ENCODE results near the gene RPS24.
A peak's percentile ranks its signal among the peaks of the same experiment; 100 is the strongest.
"Not testable (repeated sequence)": the region's sequence is repeated elsewhere in the genome, so short reads cannot be mapped to it uniquely, and the experiment has no call there.

The RPS24 gene

GRCh38 chr10:78033637-78034470 lies at the start of gene RPS24:
TSS of gene RPS24 (plus strand) at chr10:78033863. CDS start at chr10:78033902, 39 bp downstream.
- peak; percentile 97 for DNase-seq

GRCh38 chr10:77984986-77985385 lies 48.7 kb upstream of the RPS24 start:
- DNase-seq, result no peak

- DNase-seq, result no peak
These were observed 45.9 kb upstream of the RPS24 start for GRCh38 chr10:77987671-77988255.

DNA sequence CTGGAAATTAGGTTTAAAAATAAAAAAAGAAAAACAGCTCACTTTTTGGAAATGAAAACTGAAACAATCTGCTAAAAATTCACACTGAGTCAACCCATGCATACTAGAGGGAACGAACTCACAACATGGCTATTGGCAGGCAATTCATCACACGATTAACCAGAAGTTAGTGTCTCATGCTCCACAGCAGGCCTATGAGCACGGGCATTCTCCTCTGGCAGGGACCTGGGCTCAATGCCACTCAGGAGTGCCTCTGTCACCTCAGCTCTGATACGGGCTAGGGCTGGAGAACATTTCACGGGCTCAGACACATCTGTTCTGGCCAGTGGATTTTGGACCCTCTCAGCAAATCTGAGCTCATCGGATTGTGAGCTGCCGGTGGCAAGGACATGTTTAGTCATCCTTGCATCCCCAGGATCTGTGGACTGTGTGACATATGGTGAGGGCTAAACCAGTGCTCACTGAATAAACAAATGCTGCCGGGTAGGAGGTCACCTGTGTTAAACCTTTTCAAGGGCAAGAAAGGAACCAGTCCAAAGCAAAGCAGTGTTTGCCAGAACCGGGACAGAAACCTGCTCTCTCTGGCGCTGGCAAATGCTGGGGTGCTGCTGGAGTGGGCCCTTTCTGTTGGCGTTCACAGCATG lies 44.5 kb upstream of the RPS24 start:
- no peak for DNase-seq

DNA sequence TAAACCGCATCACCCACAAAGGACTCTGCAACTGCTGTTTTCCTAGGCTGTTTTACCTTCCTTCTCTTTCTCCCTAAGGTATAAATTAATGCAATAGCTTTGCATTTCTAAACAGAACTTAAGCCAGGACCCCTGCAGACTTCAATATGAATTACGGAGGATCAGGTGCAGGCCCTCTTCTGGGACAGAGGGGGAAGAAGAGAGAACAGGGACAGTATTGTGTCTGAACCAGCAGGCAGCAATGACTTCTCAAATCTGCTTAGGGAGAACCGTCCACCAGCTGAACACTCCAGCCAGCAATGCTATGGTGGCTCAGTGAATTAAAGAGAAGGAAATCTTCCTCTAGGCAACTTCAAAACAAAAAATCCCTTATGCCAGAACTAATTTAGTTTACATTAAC lies 40.0 kb upstream of the RPS24 start:
- no peak for DNase-seq

DNA sequence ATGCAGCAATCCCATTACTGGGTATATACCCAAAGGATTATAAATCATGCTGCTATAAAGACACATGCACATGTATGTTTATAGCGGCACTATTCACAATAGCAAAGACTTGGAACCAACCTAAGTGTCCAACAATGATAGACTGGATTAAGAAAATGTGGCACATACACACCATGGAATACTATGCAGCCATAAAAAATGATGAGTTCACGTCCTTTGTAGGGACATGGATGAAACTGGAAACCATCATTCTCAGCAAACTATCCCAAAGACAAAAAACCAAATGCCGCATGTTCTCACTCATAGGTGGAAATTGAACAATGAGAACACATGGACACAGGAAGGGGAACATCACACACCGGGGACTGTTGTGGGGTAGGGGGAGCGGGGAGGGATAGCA lies 34.9 kb upstream of the RPS24 start:
- DNase-seq, result not testable (repeated sequence)

DNA sequence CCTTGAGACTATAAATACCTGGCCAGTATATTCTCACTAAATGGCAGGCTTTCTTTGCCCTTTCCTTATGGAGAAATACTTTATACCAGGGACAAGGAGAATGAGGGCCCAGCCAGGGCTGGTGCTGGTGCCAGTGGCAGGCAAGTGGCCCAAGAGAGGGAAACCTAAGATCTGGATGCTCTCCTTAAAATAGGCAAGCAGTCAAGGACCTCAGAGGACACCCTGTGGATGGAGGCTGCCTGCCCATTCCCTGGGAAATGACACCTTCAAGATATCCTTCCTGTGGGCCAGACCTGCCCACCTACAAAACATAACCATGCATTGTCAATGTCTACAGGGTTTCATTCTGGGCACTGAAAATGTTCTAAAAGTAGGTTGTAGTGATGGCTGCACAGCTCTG lies 33.5 kb upstream of the RPS24 start:
- no peak for DNase-seq

- no peak for DNase-seq
These were observed 32.6 kb upstream of the RPS24 start for GRCh38 chr10:78000956-78001472.

DNA sequence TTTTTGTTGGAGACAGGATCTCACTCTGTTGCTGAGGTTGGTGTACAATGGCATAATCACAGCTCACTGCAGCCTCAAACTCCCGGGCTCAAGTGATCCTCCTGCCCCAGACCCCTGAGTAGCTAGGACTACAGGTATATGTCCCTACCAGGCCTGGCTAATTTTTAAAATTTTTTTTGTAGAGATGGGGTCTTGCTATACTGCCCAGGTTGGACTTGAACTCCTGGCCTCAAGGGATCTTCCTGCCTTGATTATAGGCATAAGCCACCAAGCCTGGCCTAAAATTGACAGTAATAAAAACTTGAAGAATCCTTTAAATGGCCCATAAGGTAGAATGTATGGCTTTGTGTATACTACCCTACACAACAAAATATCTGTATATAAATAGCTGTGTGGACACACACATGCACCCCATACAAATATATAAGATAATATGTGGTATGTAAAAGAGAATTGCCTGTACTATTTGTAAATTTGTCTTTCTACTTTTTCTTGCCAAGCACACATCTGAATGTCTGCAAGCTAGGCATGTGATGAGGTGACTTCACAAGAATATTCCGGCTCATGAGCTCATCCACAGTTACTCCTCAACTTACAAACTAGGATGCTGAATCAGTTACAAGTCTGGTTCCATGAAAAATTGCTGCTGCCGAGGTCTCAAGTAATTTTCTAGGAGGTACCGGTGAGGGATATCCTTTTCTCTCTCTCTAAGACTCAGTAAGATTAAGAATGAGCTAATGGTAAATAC lies 30.9 kb upstream of the RPS24 start:
- no peak for DNase-seq

GRCh38 chr10:78004215-78005026 lies 29.2 kb upstream of the RPS24 start:
- no peak for DNase-seq

DNA sequence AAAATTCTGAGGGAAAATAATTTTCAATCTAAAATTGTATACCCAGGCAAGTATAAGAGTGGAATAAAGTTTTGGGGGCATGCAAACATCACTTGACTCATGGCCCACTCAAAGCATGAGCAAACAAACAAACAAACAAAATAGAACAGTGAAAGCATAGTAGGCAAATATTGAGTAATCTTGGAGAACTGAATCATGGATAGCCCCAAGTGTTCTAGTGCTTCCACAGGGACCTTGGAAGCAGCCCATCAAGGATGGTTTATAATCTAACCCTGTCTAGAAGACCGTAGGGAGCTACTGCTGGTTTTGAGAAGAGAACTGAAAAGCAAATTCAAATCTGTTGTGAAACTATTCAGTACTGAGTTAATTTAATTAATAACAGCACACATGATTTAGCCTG lies 26.5 kb upstream of the RPS24 start:
- no peak for DNase-seq

DNA sequence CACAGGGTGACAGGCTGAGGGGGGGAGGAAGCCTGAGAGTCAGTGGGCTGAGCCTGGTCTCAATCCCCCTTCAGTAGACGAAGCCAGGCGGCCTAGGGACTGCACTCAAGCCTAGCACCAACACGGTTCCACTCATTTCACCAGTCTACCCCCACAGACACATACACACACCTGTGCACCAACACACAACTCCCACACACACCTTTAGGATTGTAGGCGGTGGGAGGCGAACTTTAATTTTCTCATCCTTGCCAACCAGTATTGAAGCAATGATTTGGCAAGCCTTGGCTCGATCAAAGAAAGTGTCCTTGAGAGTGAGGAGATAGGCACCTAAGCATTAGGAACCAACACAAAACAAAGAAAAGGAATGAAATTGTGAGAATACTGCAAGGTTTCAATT lies 24.0 kb upstream of the RPS24 start:
- DNase-seq, result no peak

DNA sequence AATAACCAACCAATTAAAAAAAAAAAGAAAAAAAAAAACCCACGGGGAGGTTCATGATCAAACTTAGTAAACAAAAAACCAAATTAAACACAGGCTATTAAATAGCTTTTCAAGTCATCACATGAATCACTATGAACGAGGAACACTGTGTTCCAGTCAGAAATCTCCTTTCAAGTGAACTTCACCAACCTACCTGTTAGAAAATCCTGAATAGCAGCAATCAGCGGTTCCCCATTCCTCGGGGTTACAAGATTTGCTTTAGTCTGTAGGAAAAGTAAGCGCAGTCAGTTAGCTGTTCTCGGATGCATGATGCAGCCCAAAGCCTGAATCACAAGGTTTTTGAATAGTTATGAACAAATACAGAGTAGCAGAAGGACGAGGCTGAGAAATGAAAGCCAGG lies 23.4 kb upstream of the RPS24 start:
- DNase-seq, result no peak

DNA sequence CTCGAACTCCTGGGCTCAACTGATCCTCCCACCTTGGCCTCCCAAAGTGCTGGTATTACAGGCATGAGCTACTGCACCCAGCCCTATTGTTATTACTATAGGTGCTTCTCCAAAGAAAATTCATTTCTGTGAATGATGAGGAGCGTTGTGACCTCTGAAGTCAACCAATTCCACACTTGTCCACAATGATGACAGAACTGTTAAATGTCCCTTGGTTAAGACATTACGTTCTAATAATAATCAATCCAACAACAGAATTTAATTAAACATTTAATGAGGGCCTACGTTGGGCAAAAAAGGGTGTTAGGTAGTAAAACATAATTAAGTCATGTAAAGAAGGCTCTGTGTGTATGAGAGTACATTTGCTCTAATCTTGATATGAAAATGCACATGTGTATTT lies 22.6 kb upstream of the RPS24 start:
- DNase-seq, result no peak

- DNase-seq, result no peak
These were observed 20.1 kb upstream of the RPS24 start for GRCh38 chr10:78013564-78013963.

DNA sequence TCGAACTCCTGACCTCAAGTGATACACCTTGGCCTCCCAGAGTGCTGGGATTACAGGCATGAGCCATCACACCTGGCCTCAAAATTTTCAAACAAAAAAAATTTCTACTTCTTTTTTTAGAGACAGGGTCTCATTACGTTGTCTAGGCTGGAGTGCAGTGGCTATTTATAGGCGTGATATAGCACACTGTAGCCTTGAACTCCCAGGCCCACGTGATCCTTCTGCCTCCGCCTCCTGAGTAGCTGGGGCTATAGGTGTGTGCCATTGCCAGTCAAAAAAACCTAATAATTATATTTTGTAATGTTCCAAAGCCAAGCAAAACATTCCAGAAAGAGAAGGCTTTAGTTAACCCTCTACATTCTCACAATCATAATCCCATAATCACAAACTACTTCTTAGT lies 18.1 kb upstream of the RPS24 start:
- DNase-seq, result no peak

DNA sequence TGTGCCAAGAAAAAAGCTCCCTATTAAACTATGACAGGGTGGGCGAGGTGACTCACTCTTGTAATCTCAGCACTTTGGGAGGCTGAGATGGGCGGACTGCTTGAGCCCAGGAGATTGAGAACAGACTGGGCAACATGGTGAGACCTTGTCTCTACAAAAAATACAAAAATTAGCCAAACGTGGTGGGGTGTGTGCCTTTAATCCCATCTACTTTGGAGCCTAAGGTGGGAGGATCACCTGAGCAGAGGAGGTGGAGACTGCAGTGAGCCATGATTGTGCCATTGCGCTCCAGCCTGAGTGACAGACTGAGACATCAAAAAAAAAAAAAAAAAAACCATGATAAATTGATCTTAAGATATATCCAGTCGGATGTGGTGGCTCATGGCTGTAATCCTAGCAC lies 15.8 kb upstream of the RPS24 start:
- no peak for DNase-seq

DNA sequence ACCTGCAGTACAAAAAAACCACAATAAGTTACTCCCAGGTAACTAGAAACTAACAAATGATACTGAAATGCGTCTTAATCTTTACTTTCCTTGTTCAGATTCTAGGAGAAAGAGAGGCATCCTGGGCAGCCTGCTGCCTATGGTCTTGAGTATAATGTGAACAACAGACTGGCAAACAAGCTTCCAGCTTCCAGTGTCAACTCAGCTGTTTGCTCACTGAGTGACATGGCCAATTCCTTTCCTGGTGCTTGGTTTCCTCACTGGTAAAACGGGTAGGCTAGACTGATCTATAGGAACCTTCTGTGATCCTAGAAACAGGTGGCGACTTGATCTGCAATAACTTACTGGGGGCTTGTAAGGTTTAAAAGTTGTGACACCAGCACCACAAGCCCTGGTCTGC lies 14.4 kb upstream of the RPS24 start:
- no peak for DNase-seq

- no peak for DNase-seq
These were observed 12.5 kb upstream of the RPS24 start for GRCh38 chr10:78021201-78021600.

- no peak for DNase-seq
These were observed 9.9 kb upstream of the RPS24 start for GRCh38 chr10:78023741-78024140.

- no peak for DNase-seq
These were observed 7.8 kb upstream of the RPS24 start for GRCh38 chr10:78025685-78026364.
